Measurements from ENCODE around the gene LHFPL6. TPM values are rescaled to one million over a fixed set of nuclear protein-coding genes. Genes with fewer than 3 reads are reported as not detected.

The LHFPL6 gene
- total and polyA plus RNA-seq, 9 of the 15 experiments (the other 6 are each of a cell fraction or from before 2014, with no cell fraction given) = 0.18 TPM; not detected in 8

DNA sequence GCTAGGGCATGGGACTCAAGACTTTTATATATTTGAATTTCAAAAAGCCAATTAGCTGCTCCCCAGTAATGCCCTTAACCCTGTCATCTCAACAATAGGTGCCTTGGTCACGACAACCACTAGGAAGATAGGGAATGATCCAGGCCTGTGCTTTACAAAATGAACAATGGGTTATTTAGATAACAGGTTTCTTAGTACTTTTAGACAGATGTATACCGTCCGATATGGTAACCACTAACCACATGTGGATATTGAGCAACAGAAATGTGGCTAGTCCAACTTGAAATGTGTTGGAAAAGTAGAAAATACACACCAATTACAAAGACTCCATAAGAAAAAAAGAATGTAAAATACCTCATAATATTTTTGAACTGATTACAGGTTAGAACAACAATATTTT is 201.2 kb downstream of the LHFPL6 start:
- no peak for FAIRE-seq
- no TSS peak for BruUV-seq (replicated peaks)
- Histone ChIP-seq H3K9ac (ENCODE audit: insufficient read depth in 1 of 2, low read depth in 2 of 2, low read length in 2 of 2) (no peak overlapping the region), H3K9me1 (ENCODE audit: control insufficient read depth, insufficient read depth, low read length) (no peaks in the 10 kb centered on the region), H3K4me2 (ENCODE audit: insufficient read depth, low read length) (no peak overlapping the region), H3K27ac (ENCODE audit: extremely low read depth, low read depth, low read length) (no peak overlapping the region), H3K4me3 (no peak overlapping the region), H4K20me1 (replicated peaks; ENCODE audit: control insufficient read depth, insufficient read depth, low read length) (no peaks in the 10 kb centered on the region), H2AFZ (ENCODE audit: low read depth, low read length) (no peak overlapping the region), H3K27me3 (ENCODE audit: control insufficient read depth in 2 of 2, insufficient read depth in 2 of 2, low read length in 2 of 2) (no peaks in the 10 kb centered on the region), H3K79me2 (ENCODE audit: control insufficient read depth, insufficient read depth, low read length) (no peaks in the 10 kb centered on the region), H3K4me1 (replicated peaks in 1 of 2; ENCODE audit: control insufficient read depth in 2 of 2, insufficient read depth in 2 of 2, low read length in 2 of 2) (no peaks in the 10 kb centered on the region), H3K36me3 (ENCODE audit: control insufficient read depth, insufficient read depth, low read length) (no peaks in the 10 kb centered on the region), H3K9me3 (replicated peaks; ENCODE audit: control insufficient read depth, insufficient read depth, low read depth, low read length) (no peaks in the 10 kb centered on the region)
- peak; percentile 3 to 15 (median 6) for DNase-seq (ENCODE audit: extremely low read depth in 1 of 4, low spot score in 3 of 4)
- 0 out of 2 replicates have a peak, but pooled peaks have one; percentile 37 for TF ChIP-seq ZNF766 (CRISPR knock-in tag; conservative IDR thresholded peaks at IDR 0.05)
- no peak for TF ChIP-seq IRF2 (CRISPR knock-in tag; IDR thresholded peaks at IDR 0.05)
- no peak for TF ChIP-seq ZNF764 (CRISPR knock-in tag; IDR thresholded peaks at IDR 0.05; ENCODE audit: low read depth)
- TF ChIP-seq NFIC (IDR thresholded peaks at IDR 0.05) = no peak
- no peak for TF ChIP-seq GTF2A2 (tag; IDR thresholded peaks at IDR 0.05)
- peak; percentile 39; the same call in 1 of the 2 replicates for TF ChIP-seq CBFA2T2 (conservative IDR thresholded peaks at IDR 0.05)
- TF ChIP-seq TEAD4 (IDR thresholded peaks at IDR 0.05; ENCODE audit: low read length) = peak; percentile 73
- no peak for TF ChIP-seq TEAD4 (CRISPR knock-in tag; IDR thresholded peaks at IDR 0.05; ENCODE audit: borderline replicate concordance)
- TF ChIP-seq RNF219 (CRISPR knock-in tag; IDR thresholded peaks at IDR 0.05) = no peak
- peak; percentile 50 for TF ChIP-seq CEBPB (tag; IDR thresholded peaks at IDR 0.05)
- peak; percentile 42; the same call in 1 of the 2 replicates for TF ChIP-seq ARID1B (IDR thresholded peaks at IDR 0.05)
- TF ChIP-seq ZBTB9 (CRISPR knock-in tag; IDR thresholded peaks at IDR 0.05) = no peak
- TF ChIP-seq, protein P1, sequence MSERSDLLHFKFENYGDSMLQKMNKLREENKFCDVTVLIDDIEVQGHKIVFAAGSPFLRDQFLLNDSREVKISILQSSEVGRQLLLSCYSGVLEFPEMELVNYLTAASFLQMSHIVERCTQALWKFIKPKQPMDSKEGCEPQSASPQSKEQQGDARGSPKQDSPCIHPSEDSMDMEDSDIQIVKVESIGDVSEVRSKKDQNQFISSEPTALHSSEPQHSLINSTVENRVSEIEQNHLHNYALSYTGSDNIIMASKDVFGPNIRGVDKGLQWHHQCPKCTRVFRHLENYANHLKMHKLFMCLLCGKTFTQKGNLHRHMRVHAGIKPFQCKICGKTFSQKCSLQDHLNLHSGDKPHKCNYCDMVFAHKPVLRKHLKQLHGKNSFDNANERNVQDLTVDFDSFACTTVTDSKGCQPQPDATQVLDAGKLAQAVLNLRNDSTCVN (CRISPR knock-in tag; IDR thresholded peaks at IDR 0.05) = no peak
- peak; percentile 56 for TF ChIP-seq TAL1 (IDR thresholded peaks at IDR 0.05)
- peak; percentile 65 for TF ChIP-seq CBFA2T3 (IDR thresholded peaks at IDR 0.05)
- TF ChIP-seq TCF3 (CRISPR knock-in tag; IDR thresholded peaks at IDR 0.05) = peak; percentile 32; the same call in 1 of the 2 replicates
- no peak for TF ChIP-seq STAG1 (CRISPR knock-in tag; IDR thresholded peaks at IDR 0.05; ENCODE audit: borderline replicate concordance)
- TF ChIP-seq SOX6 (IDR thresholded peaks at IDR 0.05) = peak; percentile 67; the same call in 1 of the 2 replicates
- ATAC-seq = no peak
- ChIA-PET POLR2A (no interaction called here), CTCF (ENCODE audit: low intra/inter-chr PET ratio) (no interaction called here)
- in situ Hi-C loops (cut with MboI) (no loop called here), intact Hi-C loops (cut with micrococcal nuclease) (no loop called here)
- WGBS (ENCODE audit: insufficient coverage, low coverage, missing lambda C conversion rate) = 0% methylated on average over 3 of the region's 3 CpGs
